Loucy (cell line): ENCODE measurements around the gene IRAK3.
"Not testable (repeated sequence)": the region's sequence is repeated elsewhere in the genome, so short reads cannot be mapped to it uniquely, and the experiment has no call there.

Experiments
- EZH2phosphoT487 ChIP-seq: fragments of 200-600 bp; IDR thresholded peaks from 2 replicates; pipeline ENCODE4 v1.6.1; 2018; ENCODE audit warnings: antibody characterized with exemption, mild to moderate bottlenecking, moderate library complexity, borderline replicate concordance
- TF ChIP-seq, protein P1 (sequence below): fragments of 200-600 bp; sonication (generic); conservative IDR thresholded peaks from 2 replicates; pipeline ENCODE4 v1.5.1; 2014; ENCODE audit warnings: mild to moderate bottlenecking, antibody characterized with exemption, low read length

- TF ChIP-seq, protein P1, sequence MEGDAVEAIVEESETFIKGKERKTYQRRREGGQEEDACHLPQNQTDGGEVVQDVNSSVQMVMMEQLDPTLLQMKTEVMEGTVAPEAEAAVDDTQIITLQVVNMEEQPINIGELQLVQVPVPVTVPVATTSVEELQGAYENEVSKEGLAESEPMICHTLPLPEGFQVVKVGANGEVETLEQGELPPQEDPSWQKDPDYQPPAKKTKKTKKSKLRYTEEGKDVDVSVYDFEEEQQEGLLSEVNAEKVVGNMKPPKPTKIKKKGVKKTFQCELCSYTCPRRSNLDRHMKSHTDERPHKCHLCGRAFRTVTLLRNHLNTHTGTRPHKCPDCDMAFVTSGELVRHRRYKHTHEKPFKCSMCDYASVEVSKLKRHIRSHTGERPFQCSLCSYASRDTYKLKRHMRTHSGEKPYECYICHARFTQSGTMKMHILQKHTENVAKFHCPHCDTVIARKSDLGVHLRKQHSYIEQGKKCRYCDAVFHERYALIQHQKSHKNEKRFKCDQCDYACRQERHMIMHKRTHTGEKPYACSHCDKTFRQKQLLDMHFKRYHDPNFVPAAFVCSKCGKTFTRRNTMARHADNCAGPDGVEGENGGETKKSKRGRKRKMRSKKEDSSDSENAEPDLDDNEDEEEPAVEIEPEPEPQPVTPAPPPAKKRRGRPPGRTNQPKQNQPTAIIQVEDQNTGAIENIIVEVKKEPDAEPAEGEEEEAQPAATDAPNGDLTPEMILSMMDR: not testable (repeated sequence)
- not testable (repeated sequence) for TF ChIP-seq EZH2phosphoT487
These were observed 46.0 kb downstream of the IRAK3 start for GRCh38 chr12:66234773-66235625.
